Ovary (tissue), 9 donors: ENCODE measurements around the gene B3GALT4. TPM values are rescaled to one million over a fixed set of nuclear protein-coding genes. Genes with fewer than 3 reads are reported as not detected.

Experiments used
- DNase-seq, 5 donors: peaks; one replicate each; pipeline ENCODE4 v3.0.0-alpha.2; 2019 to 2020
- H3K27ac ChIP-seq, 2 donors: fragments of 200-600 bp; one replicate each; pipeline versions ENCODE4 v1.5.1 to v1.8.0; 2019 to 2022
- H3K27me3 ChIP-seq: fragments of 200-600 bp; one replicate; pipeline ENCODE4 v1.8.0; 2022
- H3K36me3 ChIP-seq: fragments of 200-600 bp; sonication (generic); one replicate; pipeline ENCODE4 v1.5.1; 2019
- H3K4me1 ChIP-seq: one replicate; pipeline ENCODE4 v1.8.1; 2013; ENCODE audit warnings: mild to moderate bottlenecking, moderate library complexity; ENCODE audit not compliant: insufficient read depth
- H3K4me3 ChIP-seq: fragments of 200-600 bp; sonication (generic); one replicate; pipeline ENCODE4 v1.5.1; 2017
- H3K9me3 ChIP-seq, 2 donors: fragments of 200-600 bp in 1 of 2; sonication (generic) in 1 of 2; one replicate each; pipeline versions ENCODE4 v1.5.1 to v1.8.1; 2013 to 2019; ENCODE audit warnings: mild to moderate bottlenecking in 1 of 2, moderate library complexity in 1 of 2
- EP300 ChIP-seq: sonication (generic); formaldehyde crosslinking; IDR thresholded peaks from one replicate; pipeline ENCODE4 v1.6.1; 2017; ENCODE audit warnings: antibody characterized with exemption
- POLR2A ChIP-seq: fragments of 450-650 bp; IDR thresholded peaks from one replicate; pipeline ENCODE4 v1.6.1; 2017; ENCODE audit warnings: antibody characterized with exemption, mild to moderate bottlenecking, moderate library complexity
- WGBS, 3 donors: extraction: QIAGEN DNeasy Blood & Tissue Kit in 1 of 3; methylation state at CpG; one replicate each; pipeline versions ENCODE4 v1.1.5 to v1.1.7; 2013 to 2017; 5-methylcytosine and 5-hydroxymethylcytosine counted together
- intact Hi-C, 4 donors: fragments of 100-400 bp; cut with DNase I; formaldehyde crosslinking; loops; one replicate each; pipeline versions ENCODE4 v1.11.0 to v1.15.1; 2022 to 2023
- polyA plus RNA-seq, 2 donors: library from polyadenylated mRNA; stranded (reverse); fragments of 200-250 nt in 1 of 2; fragments of 350-450 nt in 1 of 2; fragmentation: Illumina TruSeq in 1 of 2; extraction: RNeasy Lipid Tissue Mini Kit (QIAGEN cat#74804) in 1 of 2; gene quantifications; one replicate each; pipeline ENCODE4 v1.2.3, GENCODE V29; 2013 to 2014
- total RNA-seq, 7 donors: library from RNA; depleted of rRNA in 2 of 7; stranded (reverse); fragments of >200 nt in 2 of 7; fragmentation: NEBNext Ultra II Directional in 3 of 7; extraction: Animal tissue kit (Norgen Biotek cat#: 25700) in 3 of 7; gene quantifications; one replicate each; pipeline versions ENCODE4 v1.1.0 to v1.2.4, GENCODE V29; 2016 to 2023
- TF ChIP-seq, protein P1 (sequence below), 3 donors: fragments of 450-650 bp in 2 of 3; fragments of 200-600 bp in 1 of 3; IDR thresholded peaks; one replicate each; pipeline versions ENCODE4 v1.5.1 to v1.8.0; 2016 to 2022; ENCODE audit warnings: antibody characterized with exemption in 3 of 3, mild to moderate bottlenecking in 1 of 3
- donor health status: DM: no; HTN: no; CAD: no; lungs with moderate emphysema.
- donor health status: DM: no; HTN: no; CAD: no.
- donor health status: Bipolar disorder and iron deficiency.
- donor health status: DM: yes; HTN: yes; CAD: no.
- donor health status: DM: no; HTN: no; CAD: no.
- donor health status: DM: yes; HTN: yes; CAD: no.

B3GALT4 gene
- total and polyA plus RNA-seq, 9 donors = 2.7 to 10.6 (median 6.9) TPM

DNA sequence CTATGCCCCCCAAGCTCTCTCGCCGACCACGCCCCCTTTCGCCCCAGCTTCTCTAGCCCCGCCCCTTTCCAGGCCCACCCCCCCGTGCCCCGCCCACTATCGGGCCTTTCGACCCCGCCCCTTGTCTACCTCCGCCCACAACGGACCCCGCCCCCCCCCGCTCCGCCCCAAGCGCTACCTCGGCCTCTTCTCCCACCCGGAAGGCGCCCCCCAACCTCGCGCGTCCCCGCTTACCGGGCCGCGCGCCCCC is 40.4 kb downstream of the B3GALT4 start:
- H3K4me3 ChIP-seq = peak overlapping the region; percentile 49
- WGBS, 3 donors = 0 to 2% (median 1%) methylated on average over 17 to 27 of the region's 27 CpGs
- H3K27ac ChIP-seq = peak overlapping the region; percentile 81 to 83
- peak in 1 of 5 donors; percentile 86 for DNase-seq
- intact Hi-C loops = loop anchor here in 2 of 4 donors (5.0 to 10.0 kb wide), 3 partner anchors 45 to 107 kb away; partner anchors contain the start of genes CUTA (in 1 of the 2), PHF1 (in 1 of the 2), RPS18 (in 1 of the 2) and SYNGAP1 (in 1 of the 2)
- TF ChIP-seq EP300 (no peak), POLR2A (no peak)
- TF ChIP-seq, protein P1, sequence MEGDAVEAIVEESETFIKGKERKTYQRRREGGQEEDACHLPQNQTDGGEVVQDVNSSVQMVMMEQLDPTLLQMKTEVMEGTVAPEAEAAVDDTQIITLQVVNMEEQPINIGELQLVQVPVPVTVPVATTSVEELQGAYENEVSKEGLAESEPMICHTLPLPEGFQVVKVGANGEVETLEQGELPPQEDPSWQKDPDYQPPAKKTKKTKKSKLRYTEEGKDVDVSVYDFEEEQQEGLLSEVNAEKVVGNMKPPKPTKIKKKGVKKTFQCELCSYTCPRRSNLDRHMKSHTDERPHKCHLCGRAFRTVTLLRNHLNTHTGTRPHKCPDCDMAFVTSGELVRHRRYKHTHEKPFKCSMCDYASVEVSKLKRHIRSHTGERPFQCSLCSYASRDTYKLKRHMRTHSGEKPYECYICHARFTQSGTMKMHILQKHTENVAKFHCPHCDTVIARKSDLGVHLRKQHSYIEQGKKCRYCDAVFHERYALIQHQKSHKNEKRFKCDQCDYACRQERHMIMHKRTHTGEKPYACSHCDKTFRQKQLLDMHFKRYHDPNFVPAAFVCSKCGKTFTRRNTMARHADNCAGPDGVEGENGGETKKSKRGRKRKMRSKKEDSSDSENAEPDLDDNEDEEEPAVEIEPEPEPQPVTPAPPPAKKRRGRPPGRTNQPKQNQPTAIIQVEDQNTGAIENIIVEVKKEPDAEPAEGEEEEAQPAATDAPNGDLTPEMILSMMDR (IDR thresholded peaks at IDR 0.05) = no peak
- H3K4me1 ChIP-seq = peaks cover 14% of the 10 kb centered on the region
- H3K36me3 ChIP-seq = no peaks in the 10 kb centered on the region
- H3K27me3 ChIP-seq = no peaks in the 10 kb centered on the region
- H3K9me3 ChIP-seq = no peaks in the 10 kb centered on the region

DNA sequence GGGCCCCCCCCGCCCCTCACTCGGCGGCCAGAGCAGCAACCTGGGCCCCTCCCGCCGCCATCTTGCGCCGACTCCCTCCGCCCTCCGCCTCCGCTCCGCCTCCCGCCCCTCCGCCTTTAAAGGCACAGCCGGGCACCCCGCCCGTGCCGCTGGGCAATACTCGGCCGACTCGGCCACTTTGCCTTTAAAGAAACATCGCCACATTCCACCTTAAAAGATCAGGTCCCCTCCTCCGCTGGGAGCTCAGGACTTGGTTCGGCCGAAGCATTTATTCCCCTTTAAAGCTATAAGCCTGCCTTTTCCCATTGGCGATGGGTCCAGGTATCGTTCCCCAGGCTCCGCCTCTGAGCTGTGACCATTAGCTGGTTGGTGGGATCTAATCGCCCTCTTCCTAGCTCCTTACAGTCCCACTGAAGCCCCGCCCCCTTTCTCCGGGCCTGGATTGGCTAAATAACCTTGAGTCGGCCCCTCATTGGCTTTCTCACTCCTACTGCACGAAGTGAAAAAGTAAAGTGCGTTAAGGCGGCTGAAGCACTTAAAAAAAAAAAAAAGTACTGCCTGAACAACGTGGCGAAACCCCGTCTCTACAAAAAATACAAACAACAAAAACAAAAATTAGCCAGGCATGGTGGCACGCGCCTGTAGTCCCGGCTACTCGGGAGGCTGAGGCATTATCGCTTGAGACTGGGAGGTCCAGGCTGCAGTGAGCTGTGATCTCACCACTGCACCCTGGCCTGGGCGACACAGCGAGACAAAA is 40.9 kb downstream of the B3GALT4 start, which contains the start of gene ZBTB22:
Gene ZBTB22 (minus strand): TSS at position 76 of the 757 bp plus-strand sequence. CDS start 828 bp downstream, outside the sequence.
- TF ChIP-seq EP300 (no peak), POLR2A (no peak)
- TF ChIP-seq, protein P1 (IDR thresholded peaks at IDR 0.05) = no peak
- 0 to 1% (median 1%) methylated on average over 31 to 44 of the region's 44 CpGs for WGBS, 3 donors
- Histone ChIP-seq H3K4me3 (peak within 1 kb of the TSS; percentile 49), H3K9me3 (no peaks in the 10 kb centered on the region), H3K27me3 (no peaks in the 10 kb centered on the region), H3K36me3 (no peaks in the 10 kb centered on the region), H3K27ac (peak within 1 kb of the TSS; percentile 81 to 83), H3K4me1 (peaks cover 14% of the 10 kb centered on the region)
- intact Hi-C loops = loop anchor here in 2 of 4 donors (5.0 to 10.0 kb wide), 3 partner anchors 46 to 107 kb away; partner anchors contain the start of genes CUTA (in 1 of the 2), PHF1 (in 1 of the 2), RPS18 (in 1 of the 2) and SYNGAP1 (in 1 of the 2)
- DNase-seq = peak; percentile 97 to 100 (median 99)

DNA sequence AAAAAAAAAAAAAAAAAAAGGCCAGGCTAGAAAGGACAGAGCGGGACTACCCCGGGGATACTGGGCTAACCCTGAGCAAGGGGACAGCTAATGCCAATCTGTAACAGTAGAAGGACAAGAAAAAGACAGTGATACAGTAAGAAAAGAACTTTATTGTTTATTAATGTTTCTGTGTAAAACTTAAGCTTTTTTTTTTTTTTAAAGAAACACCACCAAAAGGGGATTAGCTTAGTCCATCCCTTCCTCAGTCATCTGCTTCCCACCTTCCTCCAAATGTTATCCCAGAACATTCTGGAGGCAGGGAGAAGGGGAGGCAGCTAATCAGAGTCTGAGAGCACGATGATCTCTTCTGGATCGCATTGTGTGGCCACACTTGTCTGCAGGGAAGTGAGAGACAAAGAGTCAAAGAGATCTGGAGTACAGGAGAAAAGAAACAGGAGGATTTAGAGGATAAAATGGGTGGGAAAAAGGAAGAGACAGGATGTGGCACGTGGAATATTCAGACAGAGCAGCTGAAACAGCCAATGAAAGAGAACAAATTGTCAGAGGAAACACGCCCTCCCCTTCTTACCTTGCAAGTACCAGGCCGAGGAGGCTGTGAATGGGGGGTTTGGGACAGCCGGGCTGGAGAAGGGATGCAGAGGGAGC is 41.6 kb downstream of the B3GALT4 start:
- Histone ChIP-seq H3K27me3 (no peaks in the 10 kb centered on the region), H3K4me1 (peaks cover 14% of the 10 kb centered on the region), H3K4me3 (peak overlapping the region; percentile 49), H3K36me3 (no peaks in the 10 kb centered on the region), H3K9me3 (no peaks in the 10 kb centered on the region), H3K27ac (peak overlapping the region in 1 of 2 donors; percentile 23)
- TF ChIP-seq EP300 = no peak
- TF ChIP-seq, protein P1 (IDR thresholded peaks at IDR 0.05) = no peak
- TF ChIP-seq POLR2A = no peak
- intact Hi-C loops = loop anchor here in 2 of 4 donors (5.0 to 10.0 kb wide), 3 partner anchors 46 to 106 kb away; partner anchors contain the start of genes CUTA (in 1 of the 2), PHF1 (in 1 of the 2), RPS18 (in 1 of the 2) and SYNGAP1 (in 1 of the 2)
- WGBS, 3 donors = 51 to 62% (median 56%) methylated on average over 8 of the region's 8 CpGs
- DNase-seq = peak in 2 of 5 donors; percentile 40 to 42

DNA sequence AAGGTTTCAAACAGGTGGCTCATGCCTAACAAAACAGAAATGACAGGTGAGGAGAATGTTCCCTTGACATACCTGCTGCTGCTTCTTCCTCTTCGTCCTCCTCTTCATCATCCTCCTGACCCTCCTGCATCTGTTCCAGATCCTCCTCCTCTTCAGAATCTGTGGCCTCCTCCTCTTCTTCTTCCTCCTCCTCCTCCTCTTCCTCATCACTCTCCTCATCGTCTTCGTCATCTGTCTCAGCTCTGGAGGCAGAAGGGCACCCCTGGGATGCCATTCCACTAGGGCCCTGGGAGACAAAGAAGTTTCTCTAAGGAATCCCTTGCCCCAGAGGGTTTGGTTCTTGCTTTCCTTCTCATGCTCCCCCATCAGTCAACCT is 43.0 kb downstream of the B3GALT4 start:
- Histone ChIP-seq H3K27me3 (no peaks in the 10 kb centered on the region), H3K36me3 (no peaks in the 10 kb centered on the region), H3K9me3 (no peaks in the 10 kb centered on the region), H3K27ac (no peak overlapping the region), H3K4me1 (peaks cover 12% of the 10 kb centered on the region), H3K4me3 (no peak overlapping the region)
- 82 to 90% (median 83%) methylated on average over 3 of the region's 3 CpGs for WGBS, 3 donors
- intact Hi-C loops = loop anchor here in 2 of 4 donors (5.0 to 10.0 kb wide), 3 partner anchors 48 to 105 kb away; partner anchors contain the start of genes CUTA (in 1 of the 2), PHF1 (in 1 of the 2), RPS18 (in 1 of the 2) and SYNGAP1 (in 1 of the 2)
- TF ChIP-seq POLR2A (no peak), EP300 (no peak)
- TF ChIP-seq, protein P1 (IDR thresholded peaks at IDR 0.05) = no peak
- no peak for DNase-seq
